Measurements from ENCODE around the gene CAPG.

The CAPG gene

DNA sequence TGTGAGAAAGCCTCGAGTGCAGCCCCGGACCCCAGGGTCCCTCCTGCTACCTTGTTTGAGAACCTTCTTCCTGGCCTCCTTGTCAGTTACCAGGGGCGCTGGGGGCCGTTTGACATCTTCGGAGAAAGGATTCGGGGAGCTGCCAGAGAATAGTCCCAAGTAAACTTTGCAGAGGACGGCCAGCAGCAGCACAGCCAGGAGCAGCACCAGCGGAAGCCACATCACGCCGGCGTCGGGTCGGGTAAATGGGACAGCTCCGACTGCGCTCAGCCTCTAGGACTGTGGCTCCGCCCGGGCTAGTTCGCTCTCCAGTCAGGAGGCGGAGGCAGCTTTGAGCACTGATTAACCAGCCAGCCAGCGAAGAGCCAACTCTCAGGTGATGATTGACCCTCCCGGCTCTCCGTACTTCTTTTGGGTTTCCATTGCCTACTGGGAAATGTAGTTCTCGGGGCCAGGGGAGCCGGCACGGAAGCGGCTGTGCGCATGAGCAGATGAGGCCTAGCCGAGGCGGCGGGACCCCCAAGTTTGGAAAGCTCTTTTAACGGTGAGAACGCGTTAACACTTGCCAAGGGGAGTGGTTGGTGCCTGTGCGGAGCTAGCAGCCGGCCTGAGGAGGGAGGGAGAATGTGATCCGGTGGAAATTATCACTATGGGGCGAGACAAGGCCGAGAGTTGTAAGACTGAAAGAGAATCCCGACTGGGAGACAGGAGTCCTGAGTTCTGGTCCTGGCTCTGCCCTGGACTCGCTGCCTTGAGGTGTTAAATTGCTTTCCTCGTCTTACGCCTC is 55.7 kb downstream of the CAPG start, which contains the start of the genes ELMOD3 and RETSAT:
ELMOD3 (plus strand) TSS at position 484 of the 787 bp plus-strand sequence. CDS start 2,430 bp downstream, outside the sequence.
RETSAT (minus strand) TSS at position 243 of the 787 bp plus-strand sequence; CDS start at position 222, 21 bp downstream.
- DNase-seq: peak; percentile 83

DNA sequence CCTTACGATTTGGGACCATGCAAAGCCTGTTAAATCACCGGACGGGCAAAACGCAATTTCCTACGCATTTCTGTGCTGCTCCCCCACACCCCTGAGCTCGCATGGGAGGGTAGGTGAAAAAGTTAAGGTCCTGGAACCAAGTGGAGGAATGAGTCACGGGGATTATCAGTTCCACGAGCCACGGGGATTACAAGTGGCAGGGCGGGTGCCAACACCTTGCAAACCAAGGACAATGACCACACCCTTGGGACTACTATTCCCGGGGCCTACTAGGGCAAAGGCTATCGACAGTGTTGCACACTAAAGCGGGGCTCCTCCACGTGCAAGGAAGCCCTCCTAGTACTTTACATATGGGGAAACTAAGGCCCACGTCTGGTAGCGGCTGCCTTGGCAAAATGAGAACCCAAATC is 56.3 kb downstream of the CAPG start:
- no peak for DNase-seq

DNA sequence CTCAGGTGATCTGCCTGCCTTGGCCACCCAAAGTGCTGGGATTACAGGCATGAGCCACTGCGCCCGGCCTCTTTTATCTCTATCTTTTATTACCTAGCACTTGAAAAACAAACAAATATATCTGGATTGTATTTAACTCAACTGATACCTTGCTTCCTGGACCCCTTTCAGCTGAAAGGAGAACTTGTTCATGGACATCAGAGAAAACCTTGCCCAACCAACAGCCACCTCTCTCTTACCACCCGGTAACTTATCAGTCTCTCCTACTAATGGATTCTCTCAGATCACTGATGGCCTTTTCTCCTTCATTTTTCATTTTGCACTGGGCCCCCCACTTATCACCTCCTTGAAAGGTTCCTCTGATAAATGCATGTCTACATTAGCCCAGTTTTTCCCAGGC is 62.6 kb downstream of the CAPG start:
- no peak for DNase-seq
